ENCODE results near the gene RPTOR.

DNA sequence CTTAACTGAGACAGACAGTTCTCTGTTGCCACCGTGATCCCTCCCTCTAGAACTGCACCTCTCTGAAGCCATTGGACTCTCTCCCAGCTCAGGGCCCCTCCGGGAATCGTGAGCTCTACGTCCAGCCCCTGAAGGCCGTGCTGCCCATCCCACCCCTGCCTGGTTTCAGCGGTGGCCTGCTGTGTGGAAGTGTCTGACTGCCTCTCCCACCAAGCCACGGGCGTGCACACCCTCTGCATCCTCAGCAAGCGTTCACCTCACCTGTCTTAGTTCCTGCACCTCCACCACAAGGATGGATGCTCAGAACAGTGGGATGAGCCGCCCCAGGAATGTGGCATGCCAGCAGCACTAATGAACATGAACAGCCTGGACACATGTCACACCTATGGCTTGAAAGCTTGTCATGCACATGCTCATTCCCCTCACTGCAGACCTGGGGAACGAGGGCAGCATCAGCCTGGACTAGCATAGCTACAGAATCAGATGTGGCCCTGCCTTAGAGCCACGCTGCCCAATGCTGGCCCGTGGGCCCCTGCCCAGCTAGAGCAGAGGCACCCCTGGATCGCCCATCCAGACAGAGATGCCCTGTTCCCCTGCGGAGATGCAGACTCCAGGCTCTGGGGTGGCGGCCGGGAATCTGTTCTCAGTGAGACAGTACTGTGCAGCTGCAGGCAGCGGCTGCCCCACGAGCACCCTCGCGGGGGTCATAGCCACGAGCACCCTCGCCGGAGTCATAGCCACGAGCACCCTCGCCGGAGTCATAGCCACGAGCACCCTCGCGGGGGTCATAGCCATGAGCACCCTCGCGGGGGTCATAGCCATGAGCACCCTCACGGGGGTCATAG, 373.3 kb downstream of the RPTOR start:
- TF ChIP-seq CTCF (IDR thresholded peaks at IDR 0.05; ENCODE audit: low read length) (no peak), EZH2 (IDR thresholded peaks at IDR 0.05; ENCODE audit: borderline replicate concordance, low read length) (no peak)

All from OCI-LY1 (cell line).